ENCODE results near the gene S100A6. TPM values are rescaled to one million over a fixed set of nuclear protein-coding genes. Genes with fewer than 3 reads are reported as not detected.

S100A6 gene
- total and polyA plus RNA-seq, 2 donors (not counting 1 experiment from before 2014, with no cell fraction given), result 1,280 to 4,042 TPM

DNA sequence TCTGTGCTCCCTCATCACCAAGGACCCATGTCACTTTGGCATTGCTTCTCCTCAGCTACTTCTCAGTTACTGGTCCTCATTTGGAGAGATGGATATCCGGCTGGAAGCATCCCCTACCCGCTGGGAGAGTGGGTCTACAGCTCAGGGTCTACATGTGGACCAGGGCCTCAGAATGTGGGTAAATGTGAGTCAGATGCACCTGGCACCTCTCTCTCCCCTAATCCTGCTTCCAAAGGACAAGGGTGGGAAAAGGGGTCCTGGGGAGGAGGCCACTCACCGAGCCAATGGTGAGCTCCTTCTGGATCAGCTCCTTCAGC is 908 bp downstream of the S100A6 start:
- peaks cover 23% of the 10 kb centered on the region for H3K79me2 ChIP-seq (ENCODE audit: control insufficient read depth, insufficient read depth, low read length)
- peaks cover 13% of the 10 kb centered on the region for H3K4me1 ChIP-seq (ENCODE audit: control insufficient read depth, extremely low read depth, insufficient read depth, low read length)
- H3K4me2 ChIP-seq (ENCODE audit: extremely low read depth, insufficient read depth, low read length), result peak overlapping the region; percentile 86
- no peak overlapping the region for H2AFZ ChIP-seq (ENCODE audit: low read length)
- H3K9ac ChIP-seq (ENCODE audit: insufficient read depth, low read length), result peak overlapping the region; percentile 93
- no peaks in the 10 kb centered on the region for H4K20me1 ChIP-seq (ENCODE audit: control insufficient read depth, extremely low read depth, insufficient read depth, low read length)
- no peak for DNase-seq (ENCODE audit: low read depth in 2 of 2)
- no peaks in the 10 kb centered on the region for H3K9me3 ChIP-seq (ENCODE audit: control insufficient read depth, insufficient read depth, low read depth, low read length)
- no peaks in the 10 kb centered on the region for H3K27me3 ChIP-seq (ENCODE audit: control insufficient read depth, insufficient read depth, low read length)
- peak overlapping the region; percentile 96 to 100 (median 98) for H3K4me3 ChIP-seq (replicated peaks in 1 of 4; ENCODE audit: control extremely low read depth in 1 of 4, insufficient read depth in 1 of 4, low read depth in 3 of 4, low read length in 4 of 4)
- peak overlapping the region; percentile 98 for H3K27ac ChIP-seq (ENCODE audit: insufficient read depth, low read length)
- H3K36me3 ChIP-seq (ENCODE audit: control insufficient read depth, insufficient read depth, low read length), result peaks cover 6% of the 10 kb centered on the region
- TF ChIP-seq, protein P1, sequence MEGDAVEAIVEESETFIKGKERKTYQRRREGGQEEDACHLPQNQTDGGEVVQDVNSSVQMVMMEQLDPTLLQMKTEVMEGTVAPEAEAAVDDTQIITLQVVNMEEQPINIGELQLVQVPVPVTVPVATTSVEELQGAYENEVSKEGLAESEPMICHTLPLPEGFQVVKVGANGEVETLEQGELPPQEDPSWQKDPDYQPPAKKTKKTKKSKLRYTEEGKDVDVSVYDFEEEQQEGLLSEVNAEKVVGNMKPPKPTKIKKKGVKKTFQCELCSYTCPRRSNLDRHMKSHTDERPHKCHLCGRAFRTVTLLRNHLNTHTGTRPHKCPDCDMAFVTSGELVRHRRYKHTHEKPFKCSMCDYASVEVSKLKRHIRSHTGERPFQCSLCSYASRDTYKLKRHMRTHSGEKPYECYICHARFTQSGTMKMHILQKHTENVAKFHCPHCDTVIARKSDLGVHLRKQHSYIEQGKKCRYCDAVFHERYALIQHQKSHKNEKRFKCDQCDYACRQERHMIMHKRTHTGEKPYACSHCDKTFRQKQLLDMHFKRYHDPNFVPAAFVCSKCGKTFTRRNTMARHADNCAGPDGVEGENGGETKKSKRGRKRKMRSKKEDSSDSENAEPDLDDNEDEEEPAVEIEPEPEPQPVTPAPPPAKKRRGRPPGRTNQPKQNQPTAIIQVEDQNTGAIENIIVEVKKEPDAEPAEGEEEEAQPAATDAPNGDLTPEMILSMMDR (conservative IDR thresholded peaks at IDR 0.05 in 1 of 2, IDR thresholded peaks at IDR 0.05 in 1 of 2; ENCODE audit: low read depth in 1 of 2, low read length in 2 of 2), result no peak
- TF ChIP-seq EZH2 (IDR thresholded peaks at IDR 0.05; ENCODE audit: low read length, missing control alignments), result no peak

DNA sequence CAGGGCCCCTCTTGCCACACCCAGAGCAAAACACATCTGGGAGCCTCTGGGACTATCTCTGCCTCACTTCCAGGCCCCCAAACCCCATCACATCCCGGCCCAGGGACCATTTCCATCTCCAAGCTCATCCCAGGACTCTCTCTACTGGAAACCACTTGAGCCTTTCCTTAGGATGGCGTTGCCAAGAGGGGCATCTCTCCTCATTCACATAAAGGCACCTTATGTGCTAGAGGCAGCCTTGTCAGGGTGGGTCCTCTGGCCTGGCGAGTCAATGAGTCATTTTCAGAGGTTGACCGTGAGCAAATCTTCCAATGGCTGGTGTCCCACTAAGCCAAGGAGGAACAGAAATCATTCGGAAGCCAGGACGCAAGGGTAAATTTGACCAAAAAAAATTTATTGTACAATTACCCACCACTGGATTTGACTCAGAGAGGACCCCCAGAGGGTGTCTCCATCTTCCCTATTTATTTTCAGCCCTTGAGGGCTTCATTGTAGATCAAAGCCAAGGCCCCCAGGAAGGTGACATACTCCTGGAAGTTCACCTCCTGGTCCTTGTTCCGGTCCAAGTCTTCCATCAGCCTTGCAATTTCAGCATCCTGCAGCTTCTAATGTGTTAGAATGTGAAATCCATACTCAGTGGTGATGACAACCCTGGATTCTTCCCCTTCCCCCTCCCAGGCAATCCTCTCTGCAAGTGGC is 1.4 kb downstream of the S100A6 start:
- Histone ChIP-seq H3K4me3 (replicated peaks in 1 of 4; ENCODE audit: control extremely low read depth in 1 of 4, insufficient read depth in 1 of 4, low read depth in 3 of 4, low read length in 4 of 4) (peak overlapping the region; percentile 96 to 100 (median 98)), H3K79me2 (ENCODE audit: control insufficient read depth, insufficient read depth, low read length) (peaks cover 23% of the 10 kb centered on the region), H3K9me3 (ENCODE audit: control insufficient read depth, insufficient read depth, low read depth, low read length) (no peaks in the 10 kb centered on the region), H3K27me3 (ENCODE audit: control insufficient read depth, insufficient read depth, low read length) (no peaks in the 10 kb centered on the region), H3K9ac (ENCODE audit: insufficient read depth, low read length) (peak overlapping the region; percentile 93), H3K4me1 (ENCODE audit: control insufficient read depth, extremely low read depth, insufficient read depth, low read length) (peaks cover 10% of the 10 kb centered on the region), H2AFZ (ENCODE audit: low read length) (no peak overlapping the region), H3K36me3 (ENCODE audit: control insufficient read depth, insufficient read depth, low read length) (peaks cover 6% of the 10 kb centered on the region), H4K20me1 (ENCODE audit: control insufficient read depth, extremely low read depth, insufficient read depth, low read length) (no peaks in the 10 kb centered on the region), H3K27ac (ENCODE audit: insufficient read depth, low read length) (peak overlapping the region; percentile 98), H3K4me2 (ENCODE audit: extremely low read depth, insufficient read depth, low read length) (peak overlapping the region; percentile 86)
- TF ChIP-seq, protein P1 (conservative IDR thresholded peaks at IDR 0.05 in 1 of 2, IDR thresholded peaks at IDR 0.05 in 1 of 2; ENCODE audit: low read depth in 1 of 2, low read length in 2 of 2), result no peak
- no peak for TF ChIP-seq EZH2 (IDR thresholded peaks at IDR 0.05; ENCODE audit: low read length, missing control alignments)
- peak; percentile 50 to 63 for DNase-seq (ENCODE audit: low read depth in 2 of 2)

DNA sequence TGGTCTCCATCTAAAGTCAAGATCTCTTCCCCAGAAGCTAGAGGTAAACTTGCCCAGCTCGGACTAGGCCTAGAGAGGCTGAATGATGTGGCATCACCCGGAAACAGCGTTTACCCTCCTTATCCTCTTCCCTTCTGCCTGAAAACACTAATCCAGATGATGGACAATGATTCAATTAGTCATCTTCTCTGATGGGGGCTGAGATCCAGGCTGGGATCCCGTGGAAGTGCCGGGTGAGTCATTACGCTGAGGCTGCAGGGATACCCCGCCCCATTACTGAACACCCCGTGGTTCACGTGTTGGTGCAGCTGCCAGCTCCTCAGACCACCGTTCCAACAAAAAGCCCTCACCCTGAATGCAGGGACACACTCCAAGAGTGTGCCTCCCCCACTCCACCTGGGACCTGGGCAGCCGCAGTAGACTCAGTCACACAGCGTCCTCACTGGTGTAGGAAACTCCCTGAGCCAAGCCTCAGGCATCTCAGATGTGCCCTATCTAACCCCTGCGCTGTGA is 2.0 kb downstream of the S100A6 start:
- no peak for TF ChIP-seq EZH2 (IDR thresholded peaks at IDR 0.05; ENCODE audit: low read length, missing control alignments)
- TF ChIP-seq, protein P1 (conservative IDR thresholded peaks at IDR 0.05 in 1 of 2, IDR thresholded peaks at IDR 0.05 in 1 of 2; ENCODE audit: low read depth in 1 of 2, low read length in 2 of 2), result no peak
- Histone ChIP-seq H3K9ac (ENCODE audit: insufficient read depth, low read length) (peak overlapping the region; percentile 93), H3K9me3 (ENCODE audit: control insufficient read depth, insufficient read depth, low read depth, low read length) (no peaks in the 10 kb centered on the region), H3K36me3 (ENCODE audit: control insufficient read depth, insufficient read depth, low read length) (peaks cover 6% of the 10 kb centered on the region), H3K4me2 (ENCODE audit: extremely low read depth, insufficient read depth, low read length) (peak overlapping the region; percentile 86), H3K4me1 (ENCODE audit: control insufficient read depth, extremely low read depth, insufficient read depth, low read length) (peaks cover 10% of the 10 kb centered on the region), H3K27me3 (ENCODE audit: control insufficient read depth, insufficient read depth, low read length) (no peaks in the 10 kb centered on the region), H3K4me3 (replicated peaks in 1 of 4; ENCODE audit: control extremely low read depth in 1 of 4, insufficient read depth in 1 of 4, low read depth in 3 of 4, low read length in 4 of 4) (peak overlapping the region; percentile 96 to 100 (median 98)), H3K79me2 (ENCODE audit: control insufficient read depth, insufficient read depth, low read length) (peaks cover 23% of the 10 kb centered on the region), H2AFZ (ENCODE audit: low read length) (no peak overlapping the region), H3K27ac (ENCODE audit: insufficient read depth, low read length) (peak overlapping the region; percentile 98), H4K20me1 (ENCODE audit: control insufficient read depth, extremely low read depth, insufficient read depth, low read length) (no peaks in the 10 kb centered on the region)
- DNase-seq (ENCODE audit: low read depth in 2 of 2), result peak; percentile 87 to 93
